Endothelial cell of umbilical vein (primary cell): ENCODE measurements around the gene KCNQ2. TPM values are rescaled to one million over a fixed set of nuclear protein-coding genes. Genes with fewer than 3 reads are reported as not detected.

Source experiments
- BruUV-seq: library from RNA; stranded (reverse); fragments of 400-500 nt; replicated peaks from 2 replicates; lab custom pipeline; 2021; lab: Mats Ljungman, UMichigan
- CTCF ChIA-PET: fragments of 300-600, 350-600 bp; sonication (Branson Sonifier 250); formaldehyde crosslinking; loops from one replicate; lab custom pipeline; 2021; ENCODE audit warnings: antibody characterized with exemption, inconsistent platforms; lab: Charles Lee
- POLR2A ChIA-PET: fragments of 300-600, 350-600 bp; sonication (Branson Sonifier 250); formaldehyde crosslinking; loops from one replicate; lab custom pipeline; 2021; ENCODE audit warnings: antibody characterized with exemption, inconsistent platforms; lab: Charles Lee
- DNase-seq: peaks from one replicate; pipeline ENCODE4 v3.0.0-alpha.2; 2011; ENCODE audit warnings: low read depth, low spot score
- FAIRE-seq: peaks from 2 replicates; lab custom pipeline; 2011; peaks lifted over from hg19 to GRCh38; lab: Jason Lieb, UNC
- H2AFZ ChIP-seq: 2 replicates; pipeline ENCODE4 v1.6.0; 2012; ENCODE audit warnings: low read depth, low read length, control low read depth, inconsistent platforms
- H3K27ac ChIP-seq: 2 replicates; pipeline ENCODE4 v1.5.1; 2011; ENCODE audit warnings: low read depth, mild to moderate bottlenecking, control low read depth, low read length, moderate library complexity; ENCODE audit not compliant: insufficient read depth
- H3K27me3 ChIP-seq, 2 experiments: 2 replicates each; pipeline versions ENCODE4 v1.6.0 to v1.6.1; 2011; ENCODE audit warnings: low read length in 2 of 2, mixed read lengths in 1 of 2; ENCODE audit not compliant: control insufficient read depth in 2 of 2, insufficient read depth in 2 of 2
- H3K36me3 ChIP-seq, 2 experiments: 2 replicates in 1 of 2; 3 replicates in 1 of 2; pipeline ENCODE4 v1.5.1; 2011; ENCODE audit warnings: low read length in 2 of 2, mild to moderate bottlenecking in 1 of 2, moderate library complexity in 1 of 2; ENCODE audit not compliant: control insufficient read depth in 2 of 2, insufficient read depth in 2 of 2; ENCODE audit errors: extremely low read depth in 1 of 2
- H3K4me1 ChIP-seq: 3 replicates; pipeline ENCODE4 v1.5.1; 2011; ENCODE audit warnings: mild to moderate bottlenecking, low read length; ENCODE audit not compliant: control insufficient read depth, insufficient read depth; ENCODE audit errors: extremely low read depth
- H3K4me2 ChIP-seq: 2 replicates; pipeline ENCODE4 v1.6.1; 2011; ENCODE audit warnings: low read length, control low read depth, mixed read lengths; ENCODE audit not compliant: insufficient read depth
- H3K4me3 ChIP-seq, 3 experiments: fragments of 200-600 bp in 1 of 3; sonication (generic), shearing (Covaris generic) in 1 of 3; replicated peaks in 1 of 3; 2 replicates each; pipeline ENCODE4 v1.5.1; 2011 to 2016; ENCODE audit warnings: control low read depth in 3 of 3, low read length in 3 of 3, mild to moderate bottlenecking in 2 of 3, inconsistent platforms in 1 of 3, low read depth in 1 of 3, moderate library complexity in 1 of 3; ENCODE audit not compliant: insufficient read depth in 1 of 3
- H3K79me2 ChIP-seq: 2 replicates; pipeline ENCODE4 v1.6.0; 2012; ENCODE audit warnings: low read length, inconsistent platforms; ENCODE audit not compliant: control insufficient read depth, insufficient read depth
- H3K9ac ChIP-seq: replicated peaks from 2 replicates; pipeline ENCODE3; 2011; ENCODE audit warnings: low read length, control low read depth; ENCODE audit not compliant: insufficient read depth; ENCODE audit errors: extremely low read depth
- H3K9me1 ChIP-seq: replicated peaks from 3 replicates; pipeline ENCODE4 v1.6.0; 2011; ENCODE audit warnings: mild to moderate bottlenecking, low read length; ENCODE audit not compliant: control insufficient read depth, insufficient read depth; ENCODE audit errors: extremely low read depth
- H3K9me3 ChIP-seq: replicated peaks from 2 replicates; pipeline ENCODE4 v1.5.1; 2012; ENCODE audit warnings: low read length, inconsistent platforms; ENCODE audit not compliant: control insufficient read depth, insufficient read depth
- H4K20me1 ChIP-seq: replicated peaks from 2 replicates; pipeline ENCODE3; 2011; ENCODE audit warnings: mild to moderate bottlenecking, low read length; ENCODE audit not compliant: control insufficient read depth, insufficient read depth; ENCODE audit errors: extremely low read depth
- CTCF ChIP-seq, 2 donors: IDR thresholded peaks; 1 replicate in 1 of 2; 2 replicates in 1 of 2; pipeline ENCODE4 v1.5.1; 2011; ENCODE audit warnings: low read length in 2 of 2, mild to moderate bottlenecking in 2 of 2, moderate library complexity in 2 of 2, control low read depth in 1 of 2, inconsistent platforms in 1 of 2, low read depth in 1 of 2; ENCODE audit not compliant: insufficient read depth in 1 of 2; ENCODE audit errors: extremely low read depth in 1 of 2
- EZH2 ChIP-seq: IDR thresholded peaks from 2 replicates; pipeline ENCODE4 v1.6.1; 2012; ENCODE audit warnings: borderline replicate concordance, low read depth, mild to moderate bottlenecking, moderate library complexity, low read length, inconsistent platforms; ENCODE audit not compliant: severe bottlenecking
- FOS ChIP-seq: IDR thresholded peaks from 2 replicates; pipeline ENCODE4 v1.6.1; 2011; ENCODE audit warnings: mild to moderate bottlenecking, low read length, moderate library complexity, borderline replicate concordance; ENCODE audit not compliant: insufficient read depth
- GATA2 ChIP-seq: IDR thresholded peaks from 2 replicates; pipeline ENCODE4 v1.7.0; 2011; ENCODE audit warnings: low read depth, mild to moderate bottlenecking, moderate library complexity, mixed read lengths, low read length; ENCODE audit not compliant: insufficient read length, insufficient read depth
- JUN ChIP-seq: IDR thresholded peaks from 2 replicates; pipeline ENCODE4 v1.6.1; 2011; ENCODE audit warnings: borderline replicate concordance, low read depth; ENCODE audit not compliant: insufficient read length, insufficient read depth
- MAX ChIP-seq: IDR thresholded peaks from 2 replicates; pipeline ENCODE4 v1.6.1; 2011; ENCODE audit not compliant: insufficient read depth, insufficient read length
- MYC ChIP-seq: IDR thresholded peaks from one replicate; pipeline ENCODE4 v1.6.1; 2011; ENCODE audit warnings: mild to moderate bottlenecking, low read depth, low read length
- POLR2A ChIP-seq: IDR thresholded peaks from 2 replicates; pipeline ENCODE4 v1.6.1; 2012; ENCODE audit warnings: low read depth, mild to moderate bottlenecking, control low read depth, low read length
- POLR2AphosphoS5 ChIP-seq: IDR thresholded peaks from 2 replicates; pipeline ENCODE4 v1.6.1; 2012; ENCODE audit warnings: low read depth, mild to moderate bottlenecking, control low read depth, low read length, moderate library complexity; ENCODE audit not compliant: insufficient read depth
- dilution Hi-C: fragments of 300-500 bp; cut with MboI; formaldehyde crosslinking; loops from one replicate; pipeline ENCODE4 v1.15.0; 2019; ENCODE audit warnings: low sequenced_read_pairs; ENCODE audit not compliant: extremely low pct_ligation_motif_present
- intact Hi-C: fragments of 100-400 bp; cut with micrococcal nuclease; formaldehyde crosslinking; loops from one replicate; pipeline ENCODE4 v1.10.0; 2022
- polyA plus RNA-seq, 4 experiments: library from polyadenylated mRNA; depleted of rRNA in 3 of 4; stranded (reverse) in 3 of 4; unstranded in 1 of 4; fragments of >200 nt; gene quantifications; 2 replicates each; pipeline versions ENCODE4 v1.2.1 to v1.2.3, GENCODE V29; 2011 to 2012; ENCODE audit warnings: missing spikeins in 1 of 4
- total RNA-seq: library from RNA; stranded (reverse); gene quantifications from 2 replicates; pipeline ENCODE4 v1.2.3, GENCODE V29; 2021

KCNQ2 gene
- total and polyA plus RNA-seq, 2 donors (not counting 3 experiments of a cell fraction or from before 2014, with no cell fraction given), result not detected

GRCh38 chr20:63414720-63415430 is 57.6 kb downstream of the KCNQ2 start:
- H3K4me3 ChIP-seq, result no peak overlapping the region
- H2AFZ ChIP-seq, result no peak overlapping the region
- DNase-seq (no peak), FAIRE-seq (no peak)
- H3K4me1 ChIP-seq, result no peaks in the 10 kb centered on the region
- ChIA-PET CTCF (no interaction called here), POLR2A (no interaction called here)
- H3K9me3 ChIP-seq, result no peaks in the 10 kb centered on the region
- no peaks in the 10 kb centered on the region for H4K20me1 ChIP-seq
- H3K36me3 ChIP-seq, result no peaks in the 10 kb centered on the region
- dilution Hi-C loops, result no loop called here
- no peak overlapping the region for H3K9ac ChIP-seq
- H3K79me2 ChIP-seq, result no peaks in the 10 kb centered on the region
- no peak overlapping the region for H3K27ac ChIP-seq
- no TSS peak for BruUV-seq
- H3K4me2 ChIP-seq, result no peak overlapping the region
- H3K27me3 ChIP-seq, result no peaks in the 10 kb centered on the region
- no peaks in the 10 kb centered on the region for H3K9me1 ChIP-seq
- TF ChIP-seq MYC (no peak), EZH2 (no peak), CTCF (IDR thresholded peaks at IDR 0.05; ENCODE audit: extremely low read depth in 1 of 2, insufficient read depth in 1 of 2, low read depth in 1 of 2, low read length in 2 of 2) (no peak), POLR2A (no peak), MAX (no peak), FOS (no peak), JUN (no peak), POLR2AphosphoS5 (no peak), GATA2 (no peak)
- intact Hi-C loops, result no loop called here
